Kidney tubule cell (primary cell): ENCODE measurements around the gene WNT10A.
A peak's percentile ranks its signal among the peaks of the same experiment; 100 is the strongest.

ENCODE experiments used
- DNase-seq: peaks from one replicate; pipeline ENCODE4 v3.0.0-alpha.2; 2018; ENCODE audit warnings: low spot score

WNT10A gene

DNA sequence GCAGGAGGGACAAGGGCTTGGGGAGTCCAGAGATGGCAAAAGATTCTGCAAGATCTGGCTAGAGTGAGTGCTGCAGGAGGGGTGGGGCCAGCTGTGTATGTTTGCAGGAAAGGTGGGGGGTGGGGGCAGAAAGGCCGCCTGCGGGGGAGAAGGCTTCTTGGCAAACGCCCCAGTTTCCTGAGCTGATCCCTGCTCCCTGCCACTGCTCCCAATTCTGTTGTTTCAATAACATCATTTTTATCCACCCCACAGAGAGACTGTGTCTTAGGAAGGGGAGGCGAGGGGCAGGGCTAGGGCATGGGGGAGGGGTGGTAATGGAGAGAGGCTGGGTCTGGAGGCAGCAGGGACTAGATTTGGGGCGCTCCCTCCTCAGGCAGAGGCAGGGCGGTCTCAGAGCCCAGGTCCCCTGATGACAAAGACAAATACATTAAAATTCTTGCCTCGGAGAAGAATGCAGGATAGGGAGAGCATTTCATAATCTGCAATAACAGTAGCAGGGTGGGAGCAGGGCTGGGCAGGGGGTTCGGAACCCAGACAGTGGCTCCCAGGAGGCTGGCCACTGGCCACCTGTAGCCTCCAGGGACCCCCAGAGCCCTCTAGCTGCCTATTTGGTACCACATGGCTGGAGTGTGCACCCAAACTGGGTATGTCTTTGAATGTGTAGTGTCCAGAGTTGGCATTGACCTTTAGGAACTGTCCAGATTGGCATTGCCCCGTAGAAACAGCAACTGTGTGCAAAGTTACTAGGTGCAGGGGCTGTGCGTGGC, 23.1 kb upstream of the WNT10A start:
- DNase-seq, result no peak

DNA sequence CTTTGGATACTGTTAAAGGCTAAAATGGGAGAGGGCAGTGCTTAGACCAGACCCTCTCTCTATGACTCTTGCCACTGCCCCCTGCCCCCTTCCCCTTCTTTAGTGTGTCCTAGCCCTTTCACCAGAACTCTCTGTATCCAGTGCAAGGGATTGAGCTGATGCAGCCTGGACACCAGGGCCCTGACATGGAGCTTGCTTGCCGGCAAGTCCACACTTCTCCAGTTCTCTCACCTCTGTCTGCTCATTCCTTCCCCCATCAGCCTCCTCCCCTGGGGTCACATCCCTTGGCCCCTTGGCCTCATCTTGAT, 22.6 kb upstream of the WNT10A start:
- no peak for DNase-seq

DNA sequence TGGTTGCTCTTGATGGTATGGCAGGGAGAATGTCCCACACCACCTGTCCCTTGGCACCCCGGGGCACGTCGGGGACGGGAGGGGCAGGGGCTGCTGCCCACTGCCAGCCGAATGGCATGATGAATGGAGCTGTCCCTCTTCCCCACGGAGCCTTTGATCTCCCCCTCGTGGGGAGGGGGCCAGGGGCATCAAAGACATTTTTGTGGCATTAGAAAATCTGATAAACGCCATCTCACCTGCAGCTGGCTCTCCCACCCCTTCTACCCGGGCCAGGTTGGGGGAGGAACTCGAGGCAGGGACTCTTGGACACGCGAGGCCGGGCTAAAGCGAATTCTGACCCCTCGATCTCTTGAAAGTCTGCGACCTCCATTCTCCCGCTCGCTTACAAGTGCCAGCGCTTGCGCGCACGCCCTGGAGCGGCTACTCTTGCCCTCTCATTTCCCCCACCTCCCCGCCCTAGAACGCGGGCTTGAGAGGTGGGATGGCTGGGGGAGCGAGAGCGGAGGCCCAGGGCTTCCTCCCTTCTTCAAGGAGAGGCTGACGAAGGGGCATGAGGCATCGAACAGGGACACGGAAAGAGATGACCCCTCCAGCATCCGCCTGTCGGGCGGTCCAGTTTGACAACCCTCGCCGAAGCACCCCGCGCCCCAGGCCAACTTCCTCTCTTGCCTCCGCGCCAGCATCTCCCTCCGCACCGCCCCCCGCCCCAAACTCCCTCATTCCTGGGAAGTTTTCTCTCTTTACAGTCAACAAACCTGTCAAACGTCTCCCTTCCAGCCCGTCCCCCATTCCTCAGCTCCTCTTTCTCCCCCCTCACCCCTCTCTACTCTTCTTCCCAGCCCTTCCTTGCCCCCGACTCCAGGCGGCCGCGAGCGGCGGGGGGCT, 21.7 kb upstream of the WNT10A start:
- no peak for DNase-seq

DNA sequence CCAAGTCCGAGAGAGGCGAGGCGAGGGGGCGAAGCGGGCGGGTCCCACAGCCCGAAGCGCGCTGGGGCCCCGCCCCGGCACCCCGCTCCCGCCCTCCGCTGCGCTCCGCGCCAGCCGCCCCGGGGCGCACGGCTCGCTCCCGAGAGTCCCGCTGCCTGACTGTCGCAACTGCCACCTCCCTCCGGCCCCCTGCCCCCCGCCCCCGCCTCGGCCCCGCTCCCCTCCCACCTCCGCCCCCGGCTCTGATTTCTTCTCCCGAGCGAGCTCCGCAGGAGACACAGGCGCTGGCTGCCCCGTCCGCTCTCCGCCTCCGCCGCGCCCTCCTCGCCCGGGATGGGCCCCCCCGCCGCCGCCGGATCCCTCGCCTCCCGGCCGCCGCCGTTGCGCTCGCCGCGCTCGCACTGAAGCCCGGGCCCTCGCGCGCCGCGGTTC, 21.1 kb upstream of the WNT10A start, which contains the start of gene WNT6:
TSS of gene WNT6 (plus strand) at position 250 of the 432 bp plus-strand sequence. CDS start 233 bp downstream, outside the sequence.
- no peak for DNase-seq

DNA sequence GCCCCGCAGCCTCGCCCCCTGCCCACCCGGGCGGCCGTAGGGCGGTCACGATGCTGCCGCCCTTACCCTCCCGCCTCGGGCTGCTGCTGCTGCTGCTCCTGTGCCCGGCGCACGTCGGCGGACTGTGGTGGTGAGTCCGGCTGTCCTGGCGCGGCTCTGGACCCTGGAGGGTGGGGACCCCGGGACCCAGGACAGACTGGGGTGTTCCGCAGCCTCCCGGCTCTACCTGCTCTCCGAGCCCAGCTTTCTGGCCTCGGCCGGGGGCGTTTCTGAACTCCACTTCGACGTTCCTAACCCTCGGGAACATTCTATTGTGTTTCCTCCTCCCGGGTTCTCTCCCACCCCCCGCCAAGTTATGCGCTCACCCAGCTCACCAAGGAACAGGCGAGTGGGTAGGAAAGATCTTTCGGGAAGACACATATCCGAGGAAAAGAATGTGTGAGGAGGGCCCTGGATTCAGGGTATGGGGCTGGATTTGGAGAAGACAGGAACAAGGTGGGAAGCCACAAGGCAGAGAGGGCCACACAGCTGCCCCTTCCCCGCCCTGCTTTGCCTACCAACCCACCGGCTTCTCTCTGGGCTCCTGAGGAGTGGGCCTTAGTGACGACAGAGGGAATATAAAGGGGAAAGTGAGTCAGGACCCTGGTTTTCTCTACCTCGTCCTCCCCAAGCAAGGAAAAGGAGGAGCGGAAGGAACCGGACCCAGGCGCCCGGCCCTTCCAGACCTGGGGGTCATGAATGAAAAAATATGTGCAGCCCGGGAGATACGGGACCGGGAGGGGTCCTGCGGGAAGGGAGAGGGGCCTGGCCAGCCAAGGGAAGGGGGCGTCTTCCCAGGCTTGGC, 20.4 kb upstream of the WNT10A start:
- DNase-seq, result no peak

DNA sequence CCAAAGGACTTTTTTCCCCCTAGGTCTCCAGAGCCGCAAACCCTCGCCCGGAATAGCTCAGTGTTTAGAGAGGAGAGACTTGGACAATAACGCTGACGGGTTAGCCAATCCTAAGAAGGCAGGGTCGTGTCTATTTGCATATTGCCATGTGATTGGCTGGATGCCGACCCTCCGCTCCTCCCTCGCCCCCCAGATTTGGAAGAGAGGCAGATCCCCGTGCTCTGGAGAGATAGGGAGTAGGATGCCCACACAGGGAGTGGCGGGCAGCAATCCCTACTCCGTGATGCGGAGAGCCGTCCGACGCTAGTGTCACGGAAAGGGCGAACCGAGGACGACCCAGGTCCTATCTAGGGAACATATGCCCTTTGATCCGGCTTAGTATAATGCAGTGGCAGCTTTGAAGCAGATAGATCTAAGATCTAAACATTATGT, 19.7 kb upstream of the WNT10A start:
- peak; percentile 24 for DNase-seq

DNA sequence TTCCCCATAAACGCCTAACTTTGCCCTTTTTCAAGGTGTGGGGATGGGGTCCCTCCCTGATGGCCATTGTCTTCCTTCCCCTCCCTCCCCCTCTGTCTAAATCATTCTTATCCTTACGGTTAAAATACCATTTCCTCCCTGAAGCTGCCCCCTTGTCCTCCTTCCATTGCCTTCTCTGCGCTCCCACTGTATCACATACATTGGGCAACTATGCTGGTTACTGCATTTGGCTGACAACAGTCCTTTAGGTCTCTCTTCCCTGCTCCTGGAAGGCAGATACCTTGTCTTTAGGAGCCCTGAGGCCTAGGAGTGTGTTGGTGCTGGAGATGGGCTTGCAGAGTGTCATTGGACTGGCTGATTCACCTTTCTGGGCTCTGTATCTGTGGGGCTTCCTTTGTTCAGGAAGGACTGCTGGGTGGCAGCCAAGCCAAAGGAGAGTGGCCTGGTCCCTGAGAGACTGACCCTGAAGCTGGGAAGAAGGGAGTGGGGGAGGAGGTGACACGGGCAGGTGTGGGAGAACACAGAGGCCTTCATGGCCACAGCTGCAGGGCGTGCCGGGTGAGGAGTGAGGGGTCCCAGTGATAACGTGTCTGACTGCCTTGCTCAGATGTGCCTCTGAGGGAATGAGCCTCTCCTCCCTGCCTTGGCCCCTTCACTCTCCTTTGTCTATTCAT, 18.9 kb upstream of the WNT10A start:
- no peak for DNase-seq

DNA sequence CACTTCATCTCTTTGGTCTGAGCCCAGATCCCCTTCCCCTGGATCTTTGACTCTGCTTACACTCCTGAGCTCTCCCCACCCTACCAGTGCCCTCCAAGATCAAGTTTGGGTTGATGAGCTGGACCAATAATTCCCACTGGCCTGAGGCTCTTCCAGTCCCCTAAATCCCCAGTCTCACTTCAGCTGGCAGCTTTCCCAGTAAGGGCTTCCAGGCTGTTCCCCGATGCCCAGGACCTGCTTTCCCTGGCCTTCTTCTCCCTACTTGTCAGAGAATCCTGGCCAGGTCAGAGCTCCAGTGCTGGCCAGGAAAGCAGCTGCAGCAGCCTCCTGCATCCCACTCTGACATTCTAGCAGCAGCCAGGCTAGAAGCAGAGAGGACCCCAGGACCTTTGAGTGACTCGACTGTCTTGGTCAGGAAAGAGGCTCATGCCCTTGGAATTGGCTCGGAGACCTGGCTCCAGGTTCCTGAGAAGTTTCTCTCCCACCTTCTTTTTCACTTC, 17.6 kb upstream of the WNT10A start:
- DNase-seq, result no peak

DNA sequence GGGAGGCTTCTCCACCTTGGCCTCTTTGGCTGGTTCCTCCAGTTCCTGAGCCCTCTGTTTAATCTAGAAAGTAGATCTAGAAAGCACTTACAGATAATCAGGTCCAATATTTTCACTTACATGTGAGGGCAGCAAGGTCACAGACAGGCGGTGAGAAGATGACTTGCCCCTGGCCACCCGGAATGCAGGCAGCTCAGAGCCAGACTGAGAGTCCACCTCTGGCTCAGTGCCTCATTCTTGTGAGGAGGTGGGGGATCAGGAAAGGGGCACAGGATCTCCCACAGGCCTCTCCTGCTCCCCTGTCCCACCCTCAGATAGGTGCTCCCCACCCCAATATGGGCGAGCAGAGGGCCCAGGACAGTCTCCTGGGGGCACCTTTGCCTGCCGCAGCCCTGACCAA, 15.3 kb upstream of the WNT10A start:
- DNase-seq, result no peak

DNA sequence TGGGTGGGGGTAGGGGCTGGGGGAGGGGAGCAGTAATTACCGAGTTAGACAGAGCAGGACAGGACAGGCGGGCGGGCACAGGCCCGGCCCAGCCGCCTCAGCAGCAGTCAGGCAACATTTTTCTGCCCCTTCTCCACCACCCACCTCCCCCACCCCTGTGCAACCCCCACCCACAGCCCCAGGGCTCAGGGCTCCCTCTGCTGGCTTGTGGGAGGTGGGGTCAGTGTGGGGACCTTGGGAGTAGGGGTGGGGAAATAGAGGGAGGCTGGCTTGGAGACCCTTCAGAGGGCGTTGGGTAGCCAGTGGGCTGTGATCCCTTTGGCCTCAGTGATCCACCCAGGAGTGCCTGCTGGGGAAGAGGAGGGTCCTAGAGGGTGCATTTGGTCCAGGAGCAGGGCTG, 14.7 kb upstream of the WNT10A start:
- no peak for DNase-seq

DNA sequence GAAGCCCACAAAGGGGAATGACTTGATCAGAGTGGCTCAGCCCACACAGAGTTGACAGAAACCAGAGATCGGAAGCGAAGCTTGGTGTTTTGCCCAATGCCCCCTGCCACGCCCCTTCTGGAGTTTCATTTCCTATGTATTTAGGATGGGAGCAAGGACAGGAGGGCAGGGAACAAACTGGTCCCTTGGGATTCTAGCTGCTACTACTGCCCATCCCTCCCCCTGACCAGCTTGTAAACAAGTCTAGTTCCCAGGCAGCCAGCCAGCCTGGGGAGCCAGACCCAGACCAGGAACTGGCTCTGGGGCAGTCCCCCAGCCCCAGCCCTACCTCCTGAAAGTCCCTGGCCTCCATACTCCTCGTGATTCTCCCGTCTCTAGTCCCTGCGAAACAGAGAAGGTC, 12.8 kb upstream of the WNT10A start:
- DNase-seq, result no peak

DNA sequence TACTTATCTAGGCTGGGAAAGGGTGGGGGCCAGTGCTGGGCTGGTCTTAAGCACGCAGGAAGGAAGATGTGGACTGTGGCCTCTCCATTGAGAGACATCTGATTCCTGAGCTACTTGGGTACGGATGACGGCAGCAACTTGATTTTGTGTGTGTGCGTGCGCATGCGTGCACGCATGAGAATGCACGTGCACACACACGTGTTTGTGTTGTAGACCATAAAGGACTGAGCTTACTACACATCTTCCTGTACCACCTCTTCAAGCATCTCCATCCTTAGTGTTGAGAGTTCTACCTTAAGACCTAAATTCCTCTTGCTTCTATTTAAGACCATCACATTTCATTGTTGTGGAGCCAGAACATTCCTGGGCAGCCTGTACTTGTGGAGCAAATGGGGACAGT, 11.6 kb upstream of the WNT10A start:
- DNase-seq, result no peak

DNA sequence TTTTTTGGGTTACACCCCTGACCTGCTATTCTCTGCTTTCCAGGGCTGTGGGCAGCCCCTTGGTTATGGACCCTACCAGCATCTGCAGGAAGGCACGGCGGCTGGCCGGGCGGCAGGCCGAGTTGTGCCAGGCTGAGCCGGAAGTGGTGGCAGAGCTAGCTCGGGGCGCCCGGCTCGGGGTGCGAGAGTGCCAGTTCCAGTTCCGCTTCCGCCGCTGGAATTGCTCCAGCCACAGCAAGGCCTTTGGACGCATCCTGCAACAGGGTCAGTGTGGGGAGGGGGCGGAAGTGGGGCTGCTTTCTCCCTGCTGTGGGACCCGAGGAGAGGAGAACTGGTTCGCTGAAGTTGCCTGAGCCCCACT, 9.7 kb upstream of the WNT10A start:
- no peak for DNase-seq

DNA sequence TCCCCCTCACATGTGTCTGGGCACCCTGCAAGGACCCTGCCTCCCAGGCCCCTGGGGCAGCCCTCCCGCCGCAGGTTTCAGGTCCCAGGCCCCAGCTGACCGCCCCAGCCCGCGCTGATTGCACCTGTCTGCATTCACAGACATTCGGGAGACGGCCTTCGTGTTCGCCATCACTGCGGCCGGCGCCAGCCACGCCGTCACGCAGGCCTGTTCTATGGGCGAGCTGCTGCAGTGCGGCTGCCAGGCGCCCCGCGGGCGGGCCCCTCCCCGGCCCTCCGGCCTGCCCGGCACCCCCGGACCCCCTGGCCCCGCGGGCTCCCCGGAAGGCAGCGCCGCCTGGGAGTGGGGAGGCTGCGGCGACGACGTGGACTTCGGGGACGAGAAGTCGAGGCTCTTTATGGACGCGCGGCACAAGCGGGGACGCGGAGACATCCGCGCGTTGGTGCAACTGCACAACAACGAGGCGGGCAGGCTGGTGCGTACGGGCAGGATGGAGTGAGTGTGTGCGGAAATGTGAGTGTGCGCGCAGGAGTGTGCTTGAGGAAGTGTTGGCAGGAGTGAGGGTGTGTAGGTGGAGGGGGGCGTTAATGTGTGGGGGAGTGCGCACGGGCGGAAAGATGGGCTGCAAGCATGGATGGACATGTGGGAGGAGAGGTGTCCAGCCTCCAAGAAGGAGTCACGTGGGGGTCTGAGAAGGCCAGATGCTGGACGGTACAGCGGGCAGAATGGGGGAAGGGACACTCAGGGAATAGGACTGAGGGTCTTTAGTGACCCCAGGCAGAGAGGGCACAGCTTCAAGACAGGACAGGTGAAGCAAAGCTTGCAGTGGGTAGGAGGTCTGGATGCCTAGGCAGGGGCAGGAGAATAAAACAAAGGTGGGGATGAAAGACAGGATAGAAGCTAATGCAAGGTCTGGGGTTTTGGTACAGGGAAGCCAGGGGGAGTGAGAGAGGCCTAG, 9.0 kb upstream of the WNT10A start:
- DNase-seq, result no peak

DNA sequence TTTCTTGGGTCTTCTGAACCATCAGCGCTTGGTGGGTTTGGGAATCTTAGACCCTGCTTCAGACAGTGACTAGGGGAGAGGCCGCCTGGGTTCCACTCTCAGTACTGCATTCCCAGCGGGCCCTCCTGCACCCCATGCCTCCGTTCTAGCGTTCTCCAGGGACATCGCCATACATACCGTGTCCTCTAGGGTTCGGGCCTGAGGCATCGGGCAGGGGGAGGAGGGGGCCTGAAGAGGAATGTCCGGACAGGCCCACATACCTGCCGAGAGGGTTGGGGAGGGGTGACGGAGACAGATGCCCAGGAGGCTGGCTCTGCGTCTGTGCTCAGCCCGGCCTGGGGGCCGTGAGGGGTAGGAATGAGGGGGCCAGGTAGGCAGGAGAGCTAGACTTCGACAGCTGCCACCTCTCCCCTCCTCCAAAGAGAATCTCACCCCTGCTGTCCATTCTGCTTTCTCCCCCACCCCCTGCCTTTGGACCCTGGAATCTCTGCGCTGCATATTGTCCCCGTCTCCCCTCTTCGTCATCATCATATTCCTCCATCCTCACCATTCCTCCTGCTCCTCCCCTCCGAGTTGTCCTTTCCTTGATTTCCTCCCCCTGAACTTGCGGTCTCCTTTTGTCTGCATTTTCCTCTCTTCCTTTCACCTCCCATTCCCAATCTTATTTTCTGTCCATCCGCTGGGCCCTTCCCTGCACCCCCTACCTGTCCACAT, 7.8 kb upstream of the WNT10A start:
- DNase-seq, result no peak

DNA sequence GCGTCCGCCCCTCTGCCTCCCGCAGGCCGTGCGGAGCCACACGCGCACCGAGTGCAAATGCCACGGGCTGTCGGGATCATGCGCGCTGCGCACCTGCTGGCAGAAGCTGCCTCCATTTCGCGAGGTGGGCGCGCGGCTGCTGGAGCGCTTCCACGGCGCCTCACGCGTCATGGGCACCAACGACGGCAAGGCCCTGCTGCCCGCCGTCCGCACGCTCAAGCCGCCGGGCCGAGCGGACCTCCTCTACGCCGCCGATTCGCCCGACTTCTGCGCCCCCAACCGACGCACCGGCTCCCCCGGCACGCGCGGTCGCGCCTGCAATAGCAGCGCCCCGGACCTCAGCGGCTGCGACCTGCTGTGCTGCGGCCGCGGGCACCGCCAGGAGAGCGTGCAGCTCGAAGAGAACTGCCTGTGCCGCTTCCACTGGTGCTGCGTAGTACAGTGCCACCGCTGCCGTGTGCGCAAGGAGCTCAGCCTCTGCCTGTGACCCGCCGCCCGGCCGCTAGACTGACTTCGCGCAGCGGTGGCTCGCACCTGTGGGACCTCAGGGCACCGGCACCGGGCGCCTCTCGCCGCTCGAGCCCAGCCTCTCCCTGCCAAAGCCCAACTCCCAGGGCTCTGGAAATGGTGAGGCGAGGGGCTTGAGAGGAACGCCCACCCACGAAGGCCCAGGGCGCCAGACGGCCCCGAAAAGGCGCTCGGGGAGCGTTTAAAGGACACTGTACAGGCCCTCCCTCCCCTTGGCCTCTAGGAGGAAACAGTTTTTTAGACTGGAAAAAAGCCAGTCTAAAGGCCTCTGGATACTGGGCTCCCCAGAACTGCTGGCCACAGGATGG, 7.1 kb upstream of the WNT10A start:
- DNase-seq, result no peak

DNA sequence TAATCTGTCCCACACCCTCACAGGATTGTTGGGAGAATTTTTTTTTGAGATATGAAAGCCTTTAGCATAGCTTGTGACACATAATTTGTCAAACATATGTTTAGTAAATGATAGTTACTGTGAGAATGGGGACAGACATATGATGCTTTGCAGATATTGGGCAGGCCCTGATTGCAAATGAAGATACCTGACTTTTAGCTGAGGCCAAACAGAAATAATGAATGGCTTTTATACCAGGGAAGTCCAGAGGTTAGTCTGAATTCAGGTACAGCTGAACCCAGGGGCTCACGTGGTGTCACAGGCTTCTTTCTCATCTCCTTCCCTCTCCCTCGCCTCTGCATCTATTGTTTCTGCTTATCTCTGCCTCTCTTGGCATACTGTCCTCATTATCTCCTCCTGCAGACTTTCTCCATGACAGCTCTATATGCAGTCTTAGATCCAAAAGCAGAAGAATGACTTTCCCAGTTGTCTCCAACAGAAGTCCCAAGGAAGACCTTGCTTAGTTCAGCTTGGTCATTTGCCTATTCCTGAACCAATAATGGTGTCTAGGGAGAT, 4.9 kb upstream of the WNT10A start:
- no peak for DNase-seq

DNA sequence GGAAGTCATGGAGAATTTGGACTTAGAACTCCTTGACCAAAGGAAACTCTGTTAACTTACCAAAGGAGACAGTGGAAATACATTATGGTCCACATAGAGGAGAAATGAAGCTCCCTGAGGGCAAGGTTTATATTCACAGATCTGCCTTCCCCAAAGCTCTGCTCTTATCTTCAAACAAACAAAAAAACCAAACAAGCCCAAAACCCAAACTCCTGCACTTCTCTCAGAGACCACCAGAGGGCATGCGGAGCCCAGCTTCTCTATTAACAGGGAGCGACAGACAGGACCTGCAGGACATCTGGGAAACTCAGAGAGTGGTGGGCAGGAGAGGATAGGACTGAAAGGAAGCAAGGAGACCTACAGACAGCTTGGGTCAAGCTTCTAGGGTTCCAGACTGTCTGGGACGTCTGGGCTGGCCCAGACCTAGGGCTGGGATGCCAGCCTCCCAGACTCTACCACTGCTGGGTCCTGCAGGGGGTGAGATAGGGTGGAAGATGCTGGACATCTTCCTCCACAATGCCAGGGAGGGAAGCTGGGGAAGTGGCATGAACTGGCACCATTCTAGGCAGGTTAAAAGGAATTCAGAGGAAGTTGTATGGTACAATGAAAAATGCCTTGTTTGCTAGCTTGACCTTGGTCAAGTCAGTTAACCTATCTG, 4.0 kb upstream of the WNT10A start:
- DNase-seq, result peak; percentile 75
